ENCODE measurements around the gene AUTS2. TPM values are rescaled to one million over a fixed set of nuclear protein-coding genes. Genes with fewer than 3 reads are reported as not detected.
A peak's percentile ranks its signal among the peaks of the same experiment; 100 is the strongest.

AUTS2 gene
- total and polyA plus RNA-seq, 10 of the 15 experiments (the other 5 are each of a cell fraction or from before 2014, with no cell fraction given) = 6.4 to 55.6 (median 21.6) TPM

- in situ Hi-C loops (cut with MboI) = no loop called here
- peak overlapping the region; percentile 61 for H3K9ac ChIP-seq (ENCODE audit: control insufficient read depth, insufficient read depth, low read length)
- H3K4me3 ChIP-seq = no peak overlapping the region
- peaks cover 7% of the 10 kb centered on the region for H3K9me3 ChIP-seq (replicated peaks; ENCODE audit: control insufficient read depth, insufficient read depth, low read length)
- RAD21 ChIA-PET (ENCODE audit: unreplicated experiment) = interaction anchor here (0.7 to 4.8 kb wide), 6 partner anchors 10 to 257 kb away, joined by 3 to 39 read pairs (median 6); no protein-coding TSS in a partner anchor
- CTCF ChIA-PET = interaction anchor here (0.6 to 0.9 kb wide), 3 partner anchors 11 to 125 kb away, joined by 3 to 4 read pairs (median 3); no protein-coding TSS in a partner anchor
- no peaks in the 10 kb centered on the region for H3K36me3 ChIP-seq (ENCODE audit: control insufficient read depth in 2 of 2, insufficient read depth in 2 of 2, low read length in 1 of 2)
- peak; percentile 92 for FAIRE-seq
- H3K27ac ChIP-seq (ENCODE audit: control insufficient read depth, insufficient read depth) = peak overlapping the region; percentile 91
- peak overlapping the region; percentile 40 for H2AFZ ChIP-seq (ENCODE audit: control insufficient read depth, low read depth, low read length)
- H4K20me1 ChIP-seq (ENCODE audit: control insufficient read depth, insufficient read depth) = no peaks in the 10 kb centered on the region
- ATAC-seq = peak; percentile 92
- POLR2A ChIA-PET = interaction anchor here (0.9 kb wide), 1 partner anchor 17 kb away, joined by 3 read pairs; no protein-coding TSS in a partner anchor
- peak; percentile 76 for DNase-seq (ENCODE audit: low read depth, low spot score)
- SMC1A ChIA-PET (ENCODE audit: uncharacterized antibody, unreplicated experiment) = interaction anchor here (0.6 to 8.8 kb wide), 12 partner anchors 10 to 183 kb away, joined by 3 to 72 read pairs (median 5); no protein-coding TSS in a partner anchor
- H3K79me2 ChIP-seq (ENCODE audit: control insufficient read depth, insufficient read depth, low read length) = peaks cover 10% of the 10 kb centered on the region
- WGBS (ENCODE audit: insufficient coverage, insufficient replicate concordance, low lambda C conversion rate, missing lambda C conversion rate) = 54% methylated on average over 6 of the region's 6 CpGs
- peaks cover 16% of the 10 kb centered on the region for H3K4me1 ChIP-seq (ENCODE audit: control insufficient read depth, insufficient read depth, low read length)
- intact Hi-C loops (cut with micrococcal nuclease; ENCODE audit: unreplicated experiment) = loop anchor here (1.0 to 5.0 kb wide), 5 partner anchors 15 to 182 kb away; no protein-coding TSS in a partner anchor
- no peaks in the 10 kb centered on the region for H3K27me3 ChIP-seq (replicated peaks in 1 of 2; ENCODE audit: control insufficient read depth in 2 of 2, insufficient read depth in 2 of 2, low read length in 1 of 2)
- peak overlapping the region; percentile 66 for H3K4me2 ChIP-seq (ENCODE audit: control insufficient read depth, insufficient read depth)
- BruUV-seq (replicated peaks) = no TSS peak
- TF ChIP-seq DPF2 (IDR thresholded peaks at IDR 0.05) (peak; percentile 48; the same call in 1 of the 2 replicates), KAT2A (conservative IDR thresholded peaks at IDR 0.05; ENCODE audit: control insufficient read depth, low read depth, low read length) (no peak), ATF2 (IDR thresholded peaks at IDR 0.05; ENCODE audit: low read length) (peak; percentile 90), IRF4 (IDR thresholded peaks at IDR 0.05; ENCODE audit: low read depth, low read length) (no peak), SPI1 (IDR thresholded peaks at IDR 0.05; ENCODE audit: borderline replicate concordance, insufficient read depth, low read depth, low read length) (no peak), RUNX3 (IDR thresholded peaks at IDR 0.05; ENCODE audit: low read length) (peak; percentile 91), POLR2AphosphoS2 (IDR thresholded peaks at IDR 0.05; ENCODE audit: low read depth, low read length) (no peak), YY1 (IDR thresholded peaks at IDR 0.05; ENCODE audit: low read depth, low read length) (no peak), TCF12 (IDR thresholded peaks at IDR 0.05; ENCODE audit: low read depth, low read length) (peak; percentile 23; the same call in 1 of the 2 replicates), FOXM1 (IDR thresholded peaks at IDR 0.05; ENCODE audit: low read depth, low read length) (peak; percentile 51; the same call in 1 of the 2 replicates), E2F8 (IDR thresholded peaks at IDR 0.05; ENCODE audit: low read depth, partially characterized antibody) (no peak), YBX1 (IDR thresholded peaks at IDR 0.05) (no peak), TAF1 (IDR thresholded peaks at IDR 0.05; ENCODE audit: borderline replicate concordance, low read depth, low read length) (no peak), SIX5 (IDR thresholded peaks at IDR 0.05; ENCODE audit: low read depth, low read length, severe bottlenecking) (no peak), JUNB (IDR thresholded peaks at IDR 0.05) (peak; percentile 15), CHD2 (IDR thresholded peaks at IDR 0.05; ENCODE audit: borderline replicate concordance, low read depth, low read length) (no peak), POU2F2 (IDR thresholded peaks at IDR 0.05; ENCODE audit: borderline replicate concordance, low read depth, low read length) (0 out of 3 replicates have a peak, but pooled peaks have one; percentile 28), RAD21 (IDR thresholded peaks at IDR 0.05; ENCODE audit: insufficient read depth, low read depth, low read length) (peak; percentile 18), ETV6 (conservative IDR thresholded peaks at IDR 0.05 in 1 of 2, IDR thresholded peaks at IDR 0.05 in 1 of 2; ENCODE audit: borderline replicate concordance in 1 of 2, low read depth in 1 of 2) (no peak), ZNF24 (IDR thresholded peaks at IDR 0.05) (peak; percentile 26; the same call in 1 of the 2 replicates)
These were observed 323.9 kb downstream of the AUTS2 start for GRCh38 chr7:69922026-69922803.

Data from GM12878 (cell line).